Lung (tissue), 12 donors: ENCODE data around the gene TRIM46. TPM values are rescaled to one million over a fixed set of nuclear protein-coding genes. Genes with fewer than 3 reads are reported as not detected.
A peak's percentile ranks its signal among the peaks of the same experiment; 100 is the strongest.

Source experiments
- ATAC-seq: fragments of 200-7000 bp; cut with Tn5 transposase; one replicate; pipeline ENCODE4 v1.9.1; 2020; ENCODE audit warnings: moderate number of reproducible peaks; ENCODE audit not compliant: insufficient read depth, low FRiP score
- DNase-seq, 3 donors: peaks; one replicate each; pipeline ENCODE4 v3.0.0-alpha.2; 2013 to 2017
- H3K27ac ChIP-seq, 2 donors: one replicate each; pipeline ENCODE4 v1.5.1; 2013; ENCODE audit warnings: mild to moderate bottlenecking in 2 of 2, moderate library complexity in 2 of 2, control low read depth in 1 of 2, inconsistent platforms in 1 of 2, low read depth in 1 of 2, low read length in 1 of 2
- H3K27me3 ChIP-seq, 3 donors: one replicate each; pipeline ENCODE4 v1.5.1; 2013; ENCODE audit warnings: low read length in 2 of 3; ENCODE audit not compliant: control insufficient read depth in 3 of 3, insufficient read depth in 3 of 3
- H3K36me3 ChIP-seq, 4 donors: one replicate each; pipeline ENCODE4 v1.5.1; 2013; ENCODE audit warnings: low read length in 4 of 4, mild to moderate bottlenecking in 1 of 4, moderate library complexity in 1 of 4; ENCODE audit not compliant: control insufficient read depth in 4 of 4, insufficient read depth in 4 of 4
- H3K4me1 ChIP-seq, 5 donors: one replicate each; pipeline ENCODE4 v1.5.1; 2013; ENCODE audit warnings: low read length in 5 of 5, mild to moderate bottlenecking in 2 of 5, moderate library complexity in 1 of 5; ENCODE audit not compliant: control insufficient read depth in 5 of 5, insufficient read depth in 5 of 5
- H3K4me3 ChIP-seq: one replicate; pipeline ENCODE4 v1.5.1; 2013; ENCODE audit warnings: mild to moderate bottlenecking, control low read depth, moderate library complexity
- H3K9ac ChIP-seq, 2 donors: one replicate each; pipeline ENCODE4 v1.5.1; 2013; ENCODE audit warnings: low read length in 2 of 2, control low read depth in 1 of 2; ENCODE audit not compliant: insufficient read depth in 1 of 2
- H3K9me3 ChIP-seq, 4 donors: one replicate each; pipeline ENCODE4 v1.5.1; 2013; ENCODE audit warnings: low read length in 3 of 4, mild to moderate bottlenecking in 1 of 4, moderate library complexity in 1 of 4; ENCODE audit not compliant: control insufficient read depth in 4 of 4, insufficient read depth in 3 of 4
- WGBS, 2 donors: extraction: QIAGEN DNeasy Blood & Tissue Kit; methylation state at CpG; one replicate each; pipeline ENCODE4 v1.1.7; 2013; 5-methylcytosine and 5-hydroxymethylcytosine counted together
- polyA plus RNA-seq, 2 donors: library from polyadenylated mRNA; stranded (reverse); fragments of 200-250 nt; gene quantifications; one replicate each; pipeline ENCODE4 v1.2.1, GENCODE V29; 2013
- total RNA-seq, 2 donors: library from RNA; depleted of rRNA in 1 of 2; stranded (reverse); fragments of >200 nt in 1 of 2; gene quantifications; one replicate each; pipeline ENCODE4 v1.2.1, GENCODE V29; 2014 to 2021
- TF ChIP-seq, protein P1 (sequence below): IDR thresholded peaks from 2 replicates; pipeline ENCODE4 v1.5.1; 2012; ENCODE audit warnings: mild to moderate bottlenecking; ENCODE audit errors: control extremely low read depth, extremely low read depth
- donor health status: control.
- donor health status: control.
- donor health status: Bipolar disorder and iron deficiency.
- donor health status: healthy.
- donor health status: DM: yes; HTN: yes; CAD: no.

Gene TRIM46
- total and polyA plus RNA-seq, 4 donors: 0.26 to 0.71 (median 0.46) TPM

DNA sequence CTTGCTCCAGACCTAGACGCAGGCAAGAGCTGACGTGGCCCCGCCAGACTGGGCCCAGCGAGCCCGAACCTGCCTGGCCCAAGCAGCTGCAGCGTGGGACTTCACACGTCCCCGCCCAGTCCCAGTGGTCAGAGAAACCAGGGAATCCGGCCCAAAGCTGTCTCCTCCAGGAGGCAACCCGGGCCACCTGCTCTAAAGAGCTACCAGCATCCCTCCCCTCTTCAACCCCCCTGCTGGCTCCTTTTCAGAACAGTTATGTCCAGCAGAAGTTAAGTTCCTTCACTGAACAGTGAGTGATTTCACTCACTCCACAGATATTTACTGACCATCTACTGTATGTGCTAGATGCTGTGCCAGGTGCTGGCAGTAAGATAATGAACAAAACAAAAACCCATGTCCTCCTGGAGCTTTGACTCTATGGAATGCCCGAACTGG, 48.1 kb upstream of the TRIM46 start:
- TF ChIP-seq, protein P1, sequence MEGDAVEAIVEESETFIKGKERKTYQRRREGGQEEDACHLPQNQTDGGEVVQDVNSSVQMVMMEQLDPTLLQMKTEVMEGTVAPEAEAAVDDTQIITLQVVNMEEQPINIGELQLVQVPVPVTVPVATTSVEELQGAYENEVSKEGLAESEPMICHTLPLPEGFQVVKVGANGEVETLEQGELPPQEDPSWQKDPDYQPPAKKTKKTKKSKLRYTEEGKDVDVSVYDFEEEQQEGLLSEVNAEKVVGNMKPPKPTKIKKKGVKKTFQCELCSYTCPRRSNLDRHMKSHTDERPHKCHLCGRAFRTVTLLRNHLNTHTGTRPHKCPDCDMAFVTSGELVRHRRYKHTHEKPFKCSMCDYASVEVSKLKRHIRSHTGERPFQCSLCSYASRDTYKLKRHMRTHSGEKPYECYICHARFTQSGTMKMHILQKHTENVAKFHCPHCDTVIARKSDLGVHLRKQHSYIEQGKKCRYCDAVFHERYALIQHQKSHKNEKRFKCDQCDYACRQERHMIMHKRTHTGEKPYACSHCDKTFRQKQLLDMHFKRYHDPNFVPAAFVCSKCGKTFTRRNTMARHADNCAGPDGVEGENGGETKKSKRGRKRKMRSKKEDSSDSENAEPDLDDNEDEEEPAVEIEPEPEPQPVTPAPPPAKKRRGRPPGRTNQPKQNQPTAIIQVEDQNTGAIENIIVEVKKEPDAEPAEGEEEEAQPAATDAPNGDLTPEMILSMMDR: no peak
- DNase-seq (no peak), ATAC-seq (no peak)
- H3K4me3 ChIP-seq: no peak overlapping the region
- peaks cover 0 to 4% (median 0%) of the 10 kb centered on the region in 4 donors for H3K9me3 ChIP-seq
- WGBS, 2 donors: 70 to 84% methylated on average over 11 of the region's 11 CpGs
- peak overlapping the region in 1 of 2 donors; percentile 93 for H3K27ac ChIP-seq
- peaks cover 0 to 32% (median 29%) of the 10 kb centered on the region in 3 donors for H3K27me3 ChIP-seq
- H3K4me1 ChIP-seq: peaks cover 0 to 41% (median 24%) of the 10 kb centered on the region in 5 donors
- H3K36me3 ChIP-seq: no peaks in the 10 kb centered on the region
- H3K9ac ChIP-seq: no peak overlapping the region

DNA sequence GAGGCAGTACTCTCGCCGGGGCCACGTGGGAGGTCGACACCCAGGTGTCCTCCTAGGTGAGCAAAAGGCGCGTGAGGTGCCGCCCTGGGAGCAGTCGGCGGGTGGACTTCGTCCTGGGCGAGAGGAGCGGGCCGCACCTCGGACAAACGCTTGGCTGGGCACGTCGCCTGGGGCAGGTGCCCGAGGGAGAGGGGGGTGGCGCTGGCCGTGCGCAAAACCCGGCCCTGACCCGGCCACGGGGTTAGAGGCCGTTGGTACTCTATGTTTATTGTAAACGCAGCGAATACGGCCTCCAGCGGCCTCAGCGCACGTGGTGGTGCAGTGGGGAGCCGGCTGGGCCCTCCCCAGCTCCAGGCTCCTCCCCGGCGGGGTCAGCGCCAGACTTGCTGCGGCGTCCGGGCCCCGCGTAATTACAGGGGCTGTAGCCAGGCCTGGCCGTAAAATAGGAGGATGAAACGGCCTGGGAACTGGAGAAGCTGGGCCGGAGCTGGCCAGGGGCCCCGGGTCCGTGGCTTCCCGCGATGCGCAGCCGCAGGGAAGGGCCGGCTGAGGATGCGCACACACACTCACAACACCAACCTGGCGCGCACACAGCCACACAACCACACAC, 47.6 kb upstream of the TRIM46 start:
- Histone ChIP-seq H3K4me1 (peaks cover 0 to 44% (median 23%) of the 10 kb centered on the region in 5 donors), H3K27ac (peak overlapping the region; percentile 36 to 93), H3K4me3 (peak overlapping the region; percentile 16), H3K9ac (no peak overlapping the region), H3K9me3 (peaks cover 0 to 2% (median 0%) of the 10 kb centered on the region in 4 donors), H3K36me3 (peaks cover 0 to under 1% (median 0%) of the 10 kb centered on the region in 4 donors), H3K27me3 (peaks cover 0 to 32% (median 29%) of the 10 kb centered on the region in 3 donors)
- TF ChIP-seq, protein P1: no peak
- WGBS, 2 donors: 33 to 56% methylated on average over 52 to 53 of the region's 53 CpGs
- ATAC-seq (no peak), DNase-seq (peak; percentile 46 to 59 (median 57))

DNA sequence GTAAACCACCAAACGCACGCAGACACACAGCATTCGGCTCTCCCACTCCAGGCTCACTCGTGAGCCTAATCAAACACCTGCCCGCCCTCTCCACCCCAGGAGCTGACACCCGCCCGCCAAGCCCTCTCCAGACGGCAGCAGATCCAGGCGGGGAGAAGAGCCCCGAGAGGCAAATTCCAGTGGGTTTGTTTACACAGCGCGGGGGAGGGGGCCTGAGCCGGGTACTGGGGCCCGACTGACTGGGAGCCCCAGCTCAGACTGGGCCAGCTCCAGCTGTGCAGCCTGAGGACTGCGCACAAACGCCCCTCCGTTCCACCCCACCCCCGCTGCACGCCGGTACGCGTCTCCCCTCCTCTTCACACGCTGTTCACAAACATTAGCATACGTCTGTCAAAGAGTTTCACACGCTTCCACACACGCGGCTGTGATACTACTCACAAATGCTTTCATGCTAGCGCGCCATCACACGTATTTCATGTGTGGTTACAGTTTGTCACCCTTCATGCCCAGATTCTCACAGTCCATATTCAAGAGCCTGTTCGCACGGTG, 47.0 kb upstream of the TRIM46 start:
- TF ChIP-seq, protein P1: no peak
- DNase-seq (peak; percentile 62 to 77 (median 71)), ATAC-seq (peak; percentile 43)
- Histone ChIP-seq H3K9ac (peak overlapping the region in 1 of 2 donors; percentile 5), H3K36me3 (peaks cover 0 to 5% (median 0%) of the 10 kb centered on the region in 4 donors), H3K9me3 (peaks cover 0 to 2% (median 0%) of the 10 kb centered on the region in 4 donors), H3K27me3 (peaks cover 0 to 32% (median 29%) of the 10 kb centered on the region in 3 donors), H3K4me3 (peak overlapping the region; percentile 29), H3K27ac (peak overlapping the region; percentile 36 to 93), H3K4me1 (peaks cover 0 to 48% (median 22%) of the 10 kb centered on the region in 5 donors)
- WGBS, 2 donors: 5 to 11% methylated on average over 27 to 32 of the region's 32 CpGs
